ENCODE data around the gene NUDT1.

Gene NUDT1

GRCh38 chr7:2198206-2198605 is 43.8 kb upstream of the NUDT1 start:
- H4K20me1 ChIP-seq (ENCODE audit: insufficient read depth, low read length): no peaks in the 10 kb centered on the region
- no peaks in the 10 kb centered on the region for H3K9me2 ChIP-seq (ENCODE audit: low read depth, low read length)
- no peak overlapping the region for H3K4me3 ChIP-seq (ENCODE audit: low read depth, low read length, poor library complexity, severe bottlenecking)
- H3K9ac ChIP-seq (ENCODE audit: low read length): no peak overlapping the region
- H3K4me2 ChIP-seq (ENCODE audit: low read length): no peak overlapping the region
- H3K4me1 ChIP-seq (ENCODE audit: insufficient read depth, low read length, severe bottlenecking): peaks cover 5% of the 10 kb centered on the region
- H3K36me3 ChIP-seq (ENCODE audit: insufficient read depth, low read length): peaks cover 50% of the 10 kb centered on the region
- no peaks in the 10 kb centered on the region for H3K27me3 ChIP-seq (ENCODE audit: insufficient read depth, low read length)
- H2AFZ ChIP-seq (ENCODE audit: low read length): no peak overlapping the region
- no peak overlapping the region for H3K27ac ChIP-seq (ENCODE audit: low read depth, low read length, poor library complexity, severe bottlenecking)
- TF ChIP-seq EZH2 (IDR thresholded peaks at IDR 0.05; ENCODE audit: borderline replicate concordance, low read length) (no peak), CTCF (IDR thresholded peaks at IDR 0.05; ENCODE audit: low read length) (no peak)
- peaks cover 6% of the 10 kb centered on the region for H3K9me3 ChIP-seq (ENCODE audit: low read length)
- no peaks in the 10 kb centered on the region for H3F3A ChIP-seq (ENCODE audit: insufficient read depth, low read length)
- H3K79me2 ChIP-seq (ENCODE audit: insufficient read depth, low read length): no peaks in the 10 kb centered on the region

GRCh38 chr7:2198760-2199159 is 43.3 kb upstream of the NUDT1 start:
- H3K36me3 ChIP-seq (ENCODE audit: insufficient read depth, low read length): peaks cover 50% of the 10 kb centered on the region
- H3K4me1 ChIP-seq (ENCODE audit: insufficient read depth, low read length, severe bottlenecking): peaks cover 10% of the 10 kb centered on the region
- no peak overlapping the region for H3K27ac ChIP-seq (ENCODE audit: low read depth, low read length, poor library complexity, severe bottlenecking)
- H4K20me1 ChIP-seq (ENCODE audit: insufficient read depth, low read length): no peaks in the 10 kb centered on the region
- no peak overlapping the region for H3K9ac ChIP-seq (ENCODE audit: low read length)
- H3K4me2 ChIP-seq (ENCODE audit: low read length): no peak overlapping the region
- no peaks in the 10 kb centered on the region for H3K9me2 ChIP-seq (ENCODE audit: low read depth, low read length)
- H3K9me3 ChIP-seq (ENCODE audit: low read length): peaks cover 6% of the 10 kb centered on the region
- no peaks in the 10 kb centered on the region for H3K27me3 ChIP-seq (ENCODE audit: insufficient read depth, low read length)
- H3K79me2 ChIP-seq (ENCODE audit: insufficient read depth, low read length): no peaks in the 10 kb centered on the region
- no peak overlapping the region for H2AFZ ChIP-seq (ENCODE audit: low read length)
- no peaks in the 10 kb centered on the region for H3F3A ChIP-seq (ENCODE audit: insufficient read depth, low read length)
- no peak overlapping the region for H3K4me3 ChIP-seq (ENCODE audit: low read depth, low read length, poor library complexity, severe bottlenecking)
- TF ChIP-seq CTCF (IDR thresholded peaks at IDR 0.05; ENCODE audit: low read length): no peak
- TF ChIP-seq EZH2 (IDR thresholded peaks at IDR 0.05; ENCODE audit: borderline replicate concordance, low read length): no peak

GRCh38 chr7:2199528-2199927 is 42.5 kb upstream of the NUDT1 start:
- Histone ChIP-seq H3K4me1 (ENCODE audit: insufficient read depth, low read length, severe bottlenecking) (peaks cover 18% of the 10 kb centered on the region), H3K4me3 (ENCODE audit: low read depth, low read length, poor library complexity, severe bottlenecking) (no peak overlapping the region), H3K27me3 (ENCODE audit: insufficient read depth, low read length) (no peaks in the 10 kb centered on the region), H3K9me2 (ENCODE audit: low read depth, low read length) (no peaks in the 10 kb centered on the region), H3K79me2 (ENCODE audit: insufficient read depth, low read length) (no peaks in the 10 kb centered on the region), H3K9me3 (ENCODE audit: low read length) (peaks cover 6% of the 10 kb centered on the region), H2AFZ (ENCODE audit: low read length) (no peak overlapping the region), H3K4me2 (ENCODE audit: low read length) (no peak overlapping the region), H3F3A (ENCODE audit: insufficient read depth, low read length) (no peaks in the 10 kb centered on the region), H3K27ac (ENCODE audit: low read depth, low read length, poor library complexity, severe bottlenecking) (no peak overlapping the region), H3K36me3 (ENCODE audit: insufficient read depth, low read length) (peaks cover 50% of the 10 kb centered on the region), H3K9ac (ENCODE audit: low read length) (no peak overlapping the region), H4K20me1 (ENCODE audit: insufficient read depth, low read length) (no peaks in the 10 kb centered on the region)
- TF ChIP-seq CTCF (IDR thresholded peaks at IDR 0.05; ENCODE audit: low read length) (no peak), EZH2 (IDR thresholded peaks at IDR 0.05; ENCODE audit: borderline replicate concordance, low read length) (no peak)
